ENCODE measurements around the gene WEE1.
"Not testable (repeated sequence)": the region's sequence is repeated elsewhere in the genome, so short reads cannot be mapped to it uniquely, and the experiment has no call there.

The WEE1 gene
- 11.7 to 33.2 reads per million in 2 donors for total RNA-seq

- DNase-seq: peak; percentile 91
Measured at GRCh38 chr11:9573052-9573774, at the start of gene WEE1. WEE1 (plus strand) TSS chr11:9573670; CDS start chr11:9573934, 264 bp downstream.

- no peak for DNase-seq
Measured at GRCh38 chr11:9524001-9524400, 49.5 kb upstream of the WEE1 start.

- no peak for DNase-seq
Measured at GRCh38 chr11:9525116-9525515, 48.4 kb upstream of the WEE1 start.

GRCh38 chr11:9527481-9528135, 45.9 kb upstream of the WEE1 start:
- DNase-seq: no peak

- DNase-seq: no peak
Measured at GRCh38 chr11:9528136-9528501, 45.4 kb upstream of the WEE1 start.

GRCh38 chr11:9528573-9529333, 44.7 kb upstream of the WEE1 start:
- DNase-seq: no peak

GRCh38 chr11:9529334-9529650, 44.2 kb upstream of the WEE1 start:
- no peak for DNase-seq

GRCh38 chr11:9530020-9530621, 43.3 kb upstream of the WEE1 start:
- DNase-seq: no peak

- no peak for DNase-seq
Measured at GRCh38 chr11:9530901-9531625, 42.4 kb upstream of the WEE1 start.

GRCh38 chr11:9533058-9533457, 40.4 kb upstream of the WEE1 start:
- DNase-seq: no peak

- DNase-seq: no peak
Measured at GRCh38 chr11:9533736-9534473, 39.6 kb upstream of the WEE1 start.

- peak; percentile 29 for DNase-seq
Measured at GRCh38 chr11:9535189-9535781, 38.2 kb upstream of the WEE1 start.

- no peak for DNase-seq
Measured at GRCh38 chr11:9538548-9538947, 34.9 kb upstream of the WEE1 start.

GRCh38 chr11:9549216-9549615, 24.3 kb upstream of the WEE1 start:
- DNase-seq: not testable (repeated sequence)

GRCh38 chr11:9550191-9550628, 23.3 kb upstream of the WEE1 start:
- DNase-seq: no peak

- DNase-seq: no peak
Measured at GRCh38 chr11:9561279-9561982, 12.0 kb upstream of the WEE1 start.

- DNase-seq: no peak
Measured at GRCh38 chr11:9562716-9563115, 10.8 kb upstream of the WEE1 start.

GRCh38 chr11:9563196-9563730, 10.2 kb upstream of the WEE1 start:
- no peak for DNase-seq

GRCh38 chr11:9565822-9566560, 7.5 kb upstream of the WEE1 start:
- DNase-seq: no peak

GRCh38 chr11:9566561-9567063, 6.9 kb upstream of the WEE1 start:
- no peak for DNase-seq
